ENCODE results near the gene OGFRL1.
"Not testable (repeated sequence)": the region's sequence is repeated elsewhere in the genome, so short reads cannot be mapped to it uniquely, and the experiment has no call there.

The OGFRL1 gene

DNA sequence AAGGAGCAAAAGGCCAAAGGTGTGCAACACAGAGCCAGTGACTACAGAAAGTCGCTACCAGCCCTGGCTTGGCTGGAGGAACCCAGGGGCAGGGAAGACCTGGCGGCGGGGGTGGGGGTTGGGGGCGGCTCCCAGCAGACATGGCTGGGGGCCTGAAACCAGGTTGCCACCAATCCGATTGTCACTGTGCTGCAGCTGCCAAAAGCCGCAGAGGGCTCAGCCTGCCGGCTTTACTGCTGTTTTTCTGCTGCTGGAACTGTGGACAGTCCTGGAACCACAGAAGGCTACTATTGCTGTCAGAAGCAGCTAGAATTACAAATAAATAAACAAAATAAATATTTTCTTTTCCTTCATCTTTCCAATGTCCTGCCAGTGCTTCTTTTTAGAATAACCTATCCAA lies 25.7 kb upstream of the OGFRL1 start:
- no peak for DNase-seq (ENCODE audit: low read depth)
- H3K4me3 ChIP-seq (ENCODE audit: low read depth, low read length): no peak overlapping the region
- TF ChIP-seq, protein P1, sequence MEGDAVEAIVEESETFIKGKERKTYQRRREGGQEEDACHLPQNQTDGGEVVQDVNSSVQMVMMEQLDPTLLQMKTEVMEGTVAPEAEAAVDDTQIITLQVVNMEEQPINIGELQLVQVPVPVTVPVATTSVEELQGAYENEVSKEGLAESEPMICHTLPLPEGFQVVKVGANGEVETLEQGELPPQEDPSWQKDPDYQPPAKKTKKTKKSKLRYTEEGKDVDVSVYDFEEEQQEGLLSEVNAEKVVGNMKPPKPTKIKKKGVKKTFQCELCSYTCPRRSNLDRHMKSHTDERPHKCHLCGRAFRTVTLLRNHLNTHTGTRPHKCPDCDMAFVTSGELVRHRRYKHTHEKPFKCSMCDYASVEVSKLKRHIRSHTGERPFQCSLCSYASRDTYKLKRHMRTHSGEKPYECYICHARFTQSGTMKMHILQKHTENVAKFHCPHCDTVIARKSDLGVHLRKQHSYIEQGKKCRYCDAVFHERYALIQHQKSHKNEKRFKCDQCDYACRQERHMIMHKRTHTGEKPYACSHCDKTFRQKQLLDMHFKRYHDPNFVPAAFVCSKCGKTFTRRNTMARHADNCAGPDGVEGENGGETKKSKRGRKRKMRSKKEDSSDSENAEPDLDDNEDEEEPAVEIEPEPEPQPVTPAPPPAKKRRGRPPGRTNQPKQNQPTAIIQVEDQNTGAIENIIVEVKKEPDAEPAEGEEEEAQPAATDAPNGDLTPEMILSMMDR (IDR thresholded peaks at IDR 0.05; ENCODE audit: low read depth, low read length, missing control alignments): no peak

- H3K4me3 ChIP-seq (ENCODE audit: low read depth, low read length); DNase-seq (ENCODE audit: low read depth): not testable (repeated sequence)
These were observed 22.2 kb upstream of the OGFRL1 start for GRCh38 chr6:71266392-71266791.

GRCh38 chr6:71268735-71269437 lies 19.7 kb upstream of the OGFRL1 start:
- no peak for DNase-seq (ENCODE audit: low read depth)

DNA sequence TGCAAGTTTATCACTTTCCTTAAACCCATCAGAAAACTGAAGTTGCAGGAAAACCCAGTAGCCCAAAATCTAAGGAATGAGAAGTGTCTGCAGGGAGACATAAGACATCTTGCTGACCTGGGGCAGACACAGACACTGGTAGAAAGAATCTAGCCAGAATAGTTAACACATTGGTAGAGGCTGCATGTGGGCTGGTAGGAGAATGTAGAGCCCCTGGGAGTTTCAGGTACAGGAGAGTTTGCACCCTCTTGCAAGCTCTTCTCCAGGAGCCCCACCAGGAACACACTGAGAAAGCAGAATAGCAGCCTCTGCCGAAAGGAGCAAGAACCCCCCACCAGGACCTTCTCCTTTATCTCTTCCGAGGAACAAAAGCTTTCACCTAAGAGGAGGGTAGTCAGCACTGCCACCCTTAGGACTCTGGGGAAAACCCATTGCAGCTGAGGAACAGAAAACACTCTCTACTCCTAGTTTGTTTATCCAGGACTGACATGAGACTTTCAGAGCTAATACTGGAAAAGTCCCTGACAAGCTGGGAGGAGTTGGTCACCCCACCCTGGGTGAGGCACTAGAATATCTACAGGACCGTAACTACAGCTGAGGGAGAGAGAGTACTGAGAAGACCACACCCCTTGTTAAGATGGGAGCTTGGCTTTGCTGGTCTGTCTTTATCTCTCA lies 10.5 kb upstream of the OGFRL1 start:
- H3K4me3 ChIP-seq (ENCODE audit: low read depth, low read length): no peak overlapping the region
- TF ChIP-seq, protein P1 (IDR thresholded peaks at IDR 0.05; ENCODE audit: low read depth, low read length, missing control alignments): no peak
- no peak for DNase-seq (ENCODE audit: low read depth)

More at GRCh38 chr6:71268735-71269437, 19.7 kb upstream of the OGFRL1 start:
- TF ChIP-seq, protein P1 (IDR thresholded peaks at IDR 0.05; ENCODE audit: low read depth, low read length, missing control alignments): no peak
- no peak overlapping the region for H3K4me3 ChIP-seq (ENCODE audit: low read depth, low read length)

- no peak for DNase-seq (ENCODE audit: low read depth)
- no peak overlapping the region for H3K4me3 ChIP-seq (ENCODE audit: low read depth, low read length)
- TF ChIP-seq, protein P1 (IDR thresholded peaks at IDR 0.05; ENCODE audit: low read depth, low read length, missing control alignments): no peak
These were observed 9.3 kb upstream of the OGFRL1 start for GRCh38 chr6:71279321-71279720.

- DNase-seq (ENCODE audit: low read depth): no peak
- TF ChIP-seq, protein P1 (IDR thresholded peaks at IDR 0.05; ENCODE audit: low read depth, low read length, missing control alignments): no peak
- no peak overlapping the region for H3K4me3 ChIP-seq (ENCODE audit: low read depth, low read length)
These were observed 8.9 kb upstream of the OGFRL1 start for GRCh38 chr6:71279740-71280139.

GRCh38 chr6:71280701-71281100 lies 7.9 kb upstream of the OGFRL1 start:
- TF ChIP-seq, protein P1 (IDR thresholded peaks at IDR 0.05; ENCODE audit: low read depth, low read length, missing control alignments): no peak
- DNase-seq (ENCODE audit: low read depth): no peak
- H3K4me3 ChIP-seq (ENCODE audit: low read depth, low read length): no peak overlapping the region
